ENCODE results near the gene LIPA.
"Not testable (repeated sequence)": the region's sequence is repeated elsewhere in the genome, so short reads cannot be mapped to it uniquely, and the experiment has no call there.

LIPA gene

DNA sequence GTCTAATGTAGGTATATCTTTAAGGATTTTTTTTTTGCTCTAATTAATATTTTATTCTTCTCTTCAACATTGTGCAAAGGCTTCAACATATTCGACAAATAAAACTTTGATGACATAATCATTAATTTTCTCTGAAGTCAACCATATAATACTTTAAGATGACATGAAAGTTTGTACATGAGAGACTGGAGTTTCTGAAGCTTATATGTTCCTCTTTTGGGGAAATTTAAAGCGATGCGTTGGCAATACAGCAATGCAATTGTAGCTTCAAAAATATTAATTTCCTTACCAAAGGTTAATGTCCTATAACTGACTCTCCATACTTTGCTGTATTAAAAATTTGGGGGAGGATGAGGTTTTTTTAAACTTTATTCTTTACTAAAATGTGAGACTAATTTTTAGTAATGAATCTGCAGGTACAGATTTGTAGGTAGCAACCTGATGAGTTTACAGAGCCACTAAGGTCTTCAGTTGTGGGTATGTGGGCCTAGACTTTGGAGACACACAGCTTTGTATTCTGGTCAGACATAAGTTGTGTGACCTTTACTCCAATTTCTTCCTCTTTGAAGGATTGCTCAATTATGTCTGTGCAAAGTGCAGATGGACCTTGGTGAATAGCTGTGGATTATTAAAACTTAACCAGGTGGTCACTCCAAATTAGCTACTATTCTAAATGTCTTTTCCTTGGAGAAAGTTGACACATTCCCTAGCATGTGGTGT is 18.0 kb upstream of the LIPA start:
- no peak for DNase-seq (ENCODE audit: low read depth)

DNA sequence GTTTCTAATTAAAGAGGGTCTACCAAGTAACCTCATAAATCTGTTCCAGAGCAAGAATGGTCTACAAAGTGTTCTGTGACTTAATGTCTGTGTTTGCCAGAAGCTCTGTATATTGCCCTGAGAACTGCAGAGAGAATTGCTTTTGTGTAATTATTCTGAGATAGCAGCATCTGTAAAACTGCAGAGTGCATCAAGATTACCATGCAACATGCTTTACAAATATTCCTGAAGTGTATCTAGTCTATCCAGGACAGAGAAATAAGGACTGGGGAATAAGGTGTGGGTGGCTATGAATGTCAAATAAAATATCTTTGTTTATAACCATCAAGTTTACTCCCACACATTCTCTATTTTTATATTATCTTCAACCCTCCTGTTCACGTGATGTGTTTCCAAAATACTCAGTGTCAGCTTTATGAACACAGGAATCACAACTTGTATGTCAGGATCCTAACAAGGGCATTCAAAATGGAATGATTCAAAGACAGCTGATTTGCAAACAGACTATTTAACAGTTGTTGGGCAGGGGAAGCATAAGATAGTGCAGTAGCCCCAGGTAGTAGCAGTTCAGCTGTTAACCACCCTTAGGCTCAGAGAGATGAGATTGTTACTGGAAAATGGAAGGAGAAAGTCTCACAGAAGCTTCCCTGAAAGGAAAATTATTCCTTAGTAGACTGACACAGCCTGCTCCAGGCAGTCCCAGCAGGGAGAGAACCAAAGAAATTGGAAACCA is 15.3 kb upstream of the LIPA start:
- DNase-seq (ENCODE audit: low read depth): no peak

DNA sequence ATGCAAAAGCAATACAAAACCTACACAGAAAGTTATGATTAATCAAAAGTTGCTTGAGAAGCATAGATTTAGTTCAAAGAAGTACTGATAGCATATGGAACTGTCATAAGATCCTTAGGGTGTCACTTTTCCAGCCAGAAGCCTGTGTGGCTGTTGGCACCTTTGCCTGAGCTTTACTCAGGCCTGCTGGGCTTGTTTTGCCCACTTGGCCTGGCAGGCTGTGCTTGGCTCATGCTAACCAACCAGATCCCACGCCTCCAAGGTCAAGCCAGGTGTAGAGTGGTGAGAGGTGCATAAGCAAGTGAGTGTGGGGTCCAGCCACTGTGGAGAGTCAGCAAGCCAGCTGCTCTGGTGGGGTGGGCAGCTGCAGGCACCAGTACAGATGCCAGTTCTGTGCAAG is 12.0 kb upstream of the LIPA start:
- no peak for DNase-seq (ENCODE audit: low read depth)

GRCh38 chr10:89263091-89263490 is 11.5 kb upstream of the LIPA start:
- no peak for DNase-seq (ENCODE audit: low read depth)

DNA sequence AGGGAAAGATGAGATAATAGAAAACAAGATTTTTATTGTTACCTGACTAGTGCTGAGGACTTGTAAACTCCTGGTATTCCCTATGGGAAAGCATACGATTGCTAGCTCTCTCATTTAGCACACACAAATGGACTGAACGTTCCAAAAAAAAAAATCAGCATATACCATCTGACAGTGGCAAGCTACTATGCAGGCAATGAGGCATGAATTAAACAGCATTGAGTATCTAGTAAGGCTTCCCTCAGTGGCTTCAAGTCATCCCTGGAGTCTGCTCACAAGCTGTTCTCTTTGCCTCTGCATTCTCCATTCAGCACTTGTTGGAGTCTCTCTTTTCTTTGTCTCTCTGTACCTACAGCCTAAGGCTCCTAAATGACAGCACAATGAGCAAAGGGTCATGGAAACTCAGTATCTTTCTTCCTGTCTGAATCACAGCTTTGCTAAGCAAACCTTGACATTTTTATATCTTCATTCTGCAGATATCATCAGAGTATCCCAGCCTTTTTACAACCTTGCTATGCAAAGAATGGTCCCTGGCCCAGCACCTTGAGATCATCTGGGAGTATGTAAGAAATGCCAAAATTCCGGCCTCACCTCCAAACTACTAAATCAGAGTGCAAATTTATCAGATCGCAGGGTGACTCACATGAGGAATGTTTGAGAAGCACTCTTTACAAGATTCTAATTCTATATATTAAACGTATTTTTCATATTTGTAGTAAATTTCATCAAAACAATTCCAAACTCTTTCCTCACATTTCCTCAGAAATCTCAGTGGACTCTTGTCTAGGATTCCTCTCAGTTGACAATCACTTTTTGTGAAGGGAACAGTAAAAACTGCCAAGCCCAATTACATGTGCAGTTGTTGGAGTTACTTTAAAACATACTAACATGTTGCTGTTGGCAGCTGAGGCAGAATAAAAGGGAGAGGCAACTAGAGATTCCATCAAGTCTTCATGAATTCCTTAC is 10.8 kb upstream of the LIPA start:
- no peak for DNase-seq (ENCODE audit: low read depth)

GRCh38 chr10:89258881-89259280 is 7.3 kb upstream of the LIPA start:
- DNase-seq (ENCODE audit: low read depth): no peak

GRCh38 chr10:89257581-89257980 is 6.0 kb upstream of the LIPA start:
- no peak for DNase-seq (ENCODE audit: low read depth)

GRCh38 chr10:89256962-89257361 is 5.4 kb upstream of the LIPA start:
- DNase-seq (ENCODE audit: low read depth): no peak

DNA sequence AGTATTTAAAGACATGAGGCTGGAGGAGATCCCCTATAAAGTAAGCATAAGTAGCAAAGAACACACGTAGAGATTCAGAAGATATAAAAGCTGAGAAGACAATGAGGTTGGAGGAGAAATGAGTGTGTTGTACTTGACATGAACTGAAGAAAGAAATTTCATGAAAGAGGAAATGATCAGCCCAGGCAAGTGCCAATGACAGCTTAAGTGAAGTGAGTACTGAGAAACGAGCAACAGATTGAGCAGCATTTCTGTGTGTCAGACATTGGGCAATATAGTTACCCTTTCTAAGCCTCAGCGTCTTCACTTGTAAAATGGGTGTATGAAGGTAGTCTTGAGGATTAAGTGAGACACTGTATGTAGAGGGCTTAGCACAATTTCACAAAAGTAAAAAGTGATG is 4.8 kb upstream of the LIPA start:
- DNase-seq (ENCODE audit: low read depth): no peak

DNA sequence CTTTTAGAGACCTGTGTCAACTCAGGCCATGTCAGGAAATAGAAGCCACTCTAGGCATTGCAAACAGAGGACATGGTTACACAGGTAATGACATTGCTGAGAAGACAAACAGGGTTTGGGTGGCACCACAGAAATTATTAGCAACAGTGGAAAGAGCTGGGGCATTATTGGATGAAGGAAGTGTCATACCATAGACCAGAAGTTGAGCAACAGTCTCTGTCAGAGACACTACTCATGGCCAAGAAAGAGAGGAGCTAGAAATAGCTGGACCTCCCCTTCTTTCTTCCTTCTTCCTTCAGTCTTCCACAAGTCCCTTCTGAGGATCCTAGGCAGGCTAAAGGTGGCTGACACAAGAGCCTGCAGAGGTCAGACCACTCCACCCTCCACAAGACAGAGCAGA is 4.2 kb upstream of the LIPA start:
- no peak for DNase-seq (ENCODE audit: low read depth)

DNA sequence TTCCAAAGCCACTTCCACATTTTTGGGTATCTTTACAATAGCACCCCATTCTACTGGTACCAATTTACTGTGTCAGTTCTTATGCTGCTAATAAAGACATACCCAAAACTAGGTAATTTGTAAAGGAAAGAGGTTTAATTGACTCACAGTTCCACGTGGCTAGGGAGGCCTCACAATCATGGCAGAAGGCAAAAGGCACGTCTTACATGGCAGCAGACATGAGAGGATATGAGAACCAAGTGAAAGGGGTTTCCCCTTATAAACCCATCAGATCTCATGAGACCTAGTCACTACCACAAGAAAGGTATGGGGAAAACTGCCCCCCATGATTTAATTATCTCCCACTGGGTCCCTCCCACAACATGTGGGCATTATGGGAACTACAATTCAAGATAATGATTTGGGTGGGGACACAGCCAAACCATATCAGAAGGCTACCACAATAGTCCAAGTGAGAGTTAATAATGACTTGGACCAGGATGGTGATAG is 3.6 kb upstream of the LIPA start:
- not testable (repeated sequence) for DNase-seq (ENCODE audit: low read depth)

DNA sequence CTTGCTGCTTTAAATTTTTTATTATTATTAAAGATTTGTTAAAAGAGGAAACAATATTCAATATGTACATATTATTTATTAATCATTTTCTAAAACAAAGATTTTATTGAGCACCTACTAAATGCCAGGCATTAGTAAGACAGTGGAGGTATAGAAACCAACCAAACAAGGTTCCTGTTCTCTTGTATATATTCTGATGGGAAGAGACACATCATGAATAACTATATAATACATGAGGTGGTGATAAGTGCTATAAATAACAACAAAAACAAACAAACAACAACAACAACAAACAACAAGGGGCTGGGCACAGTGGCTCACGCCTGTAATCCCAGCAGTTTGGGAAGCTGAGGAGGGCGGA is 630 bp upstream of the LIPA start:
- DNase-seq (ENCODE audit: low read depth): no peak

DNA sequence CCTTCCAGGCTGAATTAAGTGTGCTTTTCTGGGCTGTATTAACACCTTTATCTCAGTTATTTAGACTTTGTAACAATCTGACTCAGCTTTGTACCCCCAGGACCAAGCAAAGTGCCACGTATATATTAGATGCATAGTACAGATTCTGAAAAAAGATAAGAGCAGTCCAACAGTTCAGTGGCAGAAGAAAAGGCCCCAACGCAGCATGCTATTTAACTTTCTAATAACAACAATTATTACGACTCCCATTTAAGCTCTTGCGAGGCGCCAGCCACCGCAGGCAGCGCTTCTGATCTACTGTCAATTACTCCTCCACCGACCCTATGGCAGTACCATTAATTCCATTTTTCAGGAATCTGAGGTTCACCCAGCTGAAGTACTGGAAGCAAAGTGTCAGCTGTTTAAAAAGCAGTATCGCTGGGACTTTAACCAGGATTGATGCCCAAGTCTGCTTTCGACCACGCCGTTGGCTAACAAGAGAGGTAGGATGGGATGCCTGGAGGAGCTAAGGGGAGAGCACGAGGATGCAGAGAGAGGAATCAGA is 638 bp downstream of the LIPA start:
- DNase-seq (ENCODE audit: low read depth): no peak

- DNase-seq (ENCODE audit: low read depth): no peak
These were observed 2.6 kb downstream of the LIPA start for GRCh38 chr10:89248990-89249389.

GRCh38 chr10:89247623-89248022 is 4.0 kb downstream of the LIPA start:
- DNase-seq (ENCODE audit: low read depth): not testable (repeated sequence)

DNA sequence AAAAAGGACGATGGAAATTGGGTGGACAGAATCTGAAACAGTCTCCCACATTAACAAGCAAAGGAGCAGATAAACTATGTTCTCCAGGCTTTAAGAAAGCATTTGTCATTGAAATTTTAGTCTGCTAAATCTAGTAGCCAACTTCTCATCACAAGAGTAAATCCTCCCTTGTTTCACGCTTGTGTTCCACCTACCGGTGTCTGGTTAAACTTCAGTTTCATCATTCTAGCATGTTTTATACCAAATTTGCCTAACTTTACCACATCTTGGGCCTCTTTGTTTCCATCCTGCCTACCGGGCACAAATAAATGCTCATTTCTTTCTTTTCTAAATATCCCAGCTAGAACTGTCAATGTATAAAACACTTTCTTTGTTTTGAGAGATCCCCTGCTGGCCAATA is 5.8 kb downstream of the LIPA start:
- DNase-seq (ENCODE audit: low read depth): no peak

DNA sequence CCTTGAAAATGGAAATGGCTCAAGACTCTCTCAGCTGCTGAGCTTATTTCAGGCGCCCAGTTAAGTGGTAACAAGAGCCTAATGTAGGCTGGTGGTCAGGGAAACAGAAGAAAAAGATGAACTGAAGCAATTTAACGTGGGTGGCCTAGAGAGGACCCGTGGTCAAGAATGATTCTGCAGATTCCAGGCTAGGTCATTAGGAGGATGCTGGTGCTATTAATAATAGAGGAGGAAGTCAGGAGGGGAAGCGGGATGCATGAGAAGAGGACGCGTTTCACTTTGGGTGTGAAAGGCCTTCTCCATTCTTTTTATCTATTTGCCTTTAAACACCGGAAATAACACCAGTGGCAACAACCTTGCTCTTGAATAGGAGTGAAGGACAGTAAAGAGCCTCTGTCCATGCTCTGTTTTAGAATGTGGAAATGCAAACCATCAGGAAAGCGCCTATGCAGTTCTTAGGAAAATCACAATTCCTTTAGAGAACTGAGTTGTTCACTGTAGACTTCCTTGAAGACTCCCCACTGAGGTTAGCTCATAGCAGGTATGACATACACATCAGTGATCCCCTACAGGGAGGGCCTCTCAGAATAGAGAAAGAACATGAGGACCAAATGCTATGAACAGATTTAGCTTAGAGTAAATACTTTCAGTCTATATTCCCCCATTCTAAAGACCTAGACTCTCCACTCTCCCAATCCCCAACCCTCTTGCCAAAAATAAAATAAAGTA is 8.6 kb downstream of the LIPA start:
- no peak for DNase-seq (ENCODE audit: low read depth)

DNA sequence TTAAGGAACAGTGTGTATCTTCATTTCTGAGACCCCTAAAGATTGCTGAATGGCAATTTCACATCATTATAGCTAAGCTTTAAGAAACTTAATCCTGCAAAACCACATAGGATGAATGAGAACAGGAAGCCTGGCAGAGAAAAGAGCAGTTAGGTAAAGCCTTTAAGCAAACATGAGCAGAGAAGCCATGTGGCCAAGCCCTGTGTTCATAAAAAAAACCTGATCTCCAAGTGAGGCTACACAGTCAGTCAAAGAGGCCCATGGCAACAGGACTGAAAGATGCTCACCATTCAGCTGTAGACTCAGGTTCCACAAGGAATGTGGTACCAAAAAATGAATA is 9.3 kb downstream of the LIPA start:
- no peak for DNase-seq (ENCODE audit: low read depth)

DNA sequence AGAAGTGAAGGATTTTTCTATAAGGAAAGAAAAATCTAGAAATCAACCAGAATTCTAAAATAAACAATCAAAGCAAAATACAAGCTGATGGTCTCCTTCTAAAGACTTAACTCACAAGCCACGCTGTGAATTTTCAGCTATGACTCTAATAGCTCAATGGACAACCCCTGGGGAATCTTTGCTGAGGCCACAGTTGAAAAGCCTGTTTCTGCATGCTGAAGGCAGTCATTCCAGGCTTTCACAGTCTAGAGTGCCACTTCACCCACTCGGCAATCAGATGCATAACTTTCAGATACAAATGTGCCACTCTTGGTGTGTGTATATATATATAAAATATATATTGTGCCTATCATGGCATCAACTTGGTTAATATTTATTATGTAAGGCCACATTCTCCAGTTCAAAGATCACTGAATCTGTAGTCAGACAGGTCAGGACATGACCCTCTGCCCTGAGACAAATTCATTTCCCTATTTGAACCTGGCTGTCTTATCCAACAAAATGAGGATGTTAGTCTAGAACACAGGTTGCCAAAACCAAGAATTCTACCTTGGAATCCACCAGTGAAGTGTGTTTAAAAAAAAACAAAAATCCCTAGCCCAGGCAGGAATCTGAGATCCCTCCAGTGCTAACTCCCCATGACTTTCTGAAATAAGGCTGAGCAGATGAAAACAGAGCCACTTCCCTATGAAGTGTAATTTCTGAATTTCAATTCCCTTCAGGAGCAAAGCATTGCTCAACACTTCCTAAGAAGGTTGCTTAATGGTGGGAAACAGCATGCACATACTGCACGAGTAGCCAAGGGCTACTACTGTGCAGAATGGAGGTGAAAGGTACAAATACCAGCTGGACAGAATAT is 9.9 kb downstream of the LIPA start:
- DNase-seq (ENCODE audit: low read depth): no peak

GRCh38 chr10:89241026-89241425 is 10.5 kb downstream of the LIPA start:
- no peak for DNase-seq (ENCODE audit: low read depth)

DNA sequence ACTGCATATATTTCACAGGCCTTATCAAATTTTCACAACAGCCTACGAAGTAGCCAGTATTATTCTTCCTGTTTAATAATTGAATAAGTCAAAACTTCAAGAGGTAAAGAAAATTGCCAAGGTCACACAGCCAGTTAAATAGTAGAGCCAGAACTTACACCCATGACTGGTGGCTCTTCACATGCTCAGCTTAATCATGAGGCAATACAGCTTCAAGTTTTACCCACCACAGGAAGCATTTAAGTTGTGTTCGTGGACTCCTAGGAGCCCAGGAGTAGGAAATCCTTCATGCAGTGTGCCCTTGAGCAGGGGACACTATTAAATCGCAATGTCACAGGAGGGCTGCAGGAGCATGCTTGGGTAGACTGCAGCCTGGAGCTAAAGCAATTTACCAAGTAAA is 11.1 kb downstream of the LIPA start:
- DNase-seq (ENCODE audit: low read depth): no peak
